SK-N-SH (cell line): Measurements from ENCODE around the gene PCNX3.

Experiments used
- CTCF ChIP-seq: fragments of 200-600 bp; sonication (generic); IDR thresholded peaks from 2 replicates; pipeline ENCODE4 v1.6.1; 2017; ENCODE audit warnings: antibody characterized with exemption, mild to moderate bottlenecking, moderate library complexity
- EP300 ChIP-seq, 2 experiments: IDR thresholded peaks; 2 replicates each; pipeline versions ENCODE4 v1.4.0 to v1.6.1; 2012; ENCODE audit warnings: borderline replicate concordance in 1 of 2, low read depth in 1 of 2, low read length in 1 of 2
- EZH2phosphoT487 ChIP-seq: fragments of 200-600 bp; sonication (generic); IDR thresholded peaks from 2 replicates; pipeline ENCODE4 v1.6.1; 2017; ENCODE audit warnings: low read depth, mixed run types, mild to moderate bottlenecking, antibody characterized with exemption, moderate library complexity, borderline replicate concordance
- FOXM1 ChIP-seq: IDR thresholded peaks from 2 replicates; pipeline ENCODE4 v1.4.0; 2012; ENCODE audit warnings: low read depth, mild to moderate bottlenecking
- IRF3 ChIP-seq: fragments of 150-350 bp; IDR thresholded peaks from 2 replicates; pipeline ENCODE4 v1.6.1; 2016; ENCODE audit warnings: mild to moderate bottlenecking, low read depth, low read length
- POLR2AphosphoS5 ChIP-seq: IDR thresholded peaks from 2 replicates; pipeline ENCODE4 v1.6.1; 2012; ENCODE audit warnings: low read depth, low read length
- RCOR1 ChIP-seq: fragments of 150-350 bp; IDR thresholded peaks from 2 replicates; pipeline ENCODE4 v1.6.1; 2017; ENCODE audit warnings: antibody characterized with exemption, low read length
- SIN3A ChIP-seq: IDR thresholded peaks from 2 replicates; pipeline ENCODE4 v1.6.1; 2012; ENCODE audit warnings: low read depth, mild to moderate bottlenecking, low read length, moderate library complexity, borderline replicate concordance
- TAF1 ChIP-seq: IDR thresholded peaks from 2 replicates; pipeline ENCODE4 v1.6.1; 2012; ENCODE audit warnings: low read depth, mild to moderate bottlenecking, low read length, moderate library complexity, borderline replicate concordance
- TEAD4 ChIP-seq: IDR thresholded peaks from 2 replicates; pipeline ENCODE4 v1.4.0; 2012; ENCODE audit warnings: mild to moderate bottlenecking, borderline replicate concordance; ENCODE audit not compliant: insufficient read depth
- TF ChIP-seq, protein P1 (sequence below): fragments of 150-350 bp; IDR thresholded peaks from 2 replicates; pipeline ENCODE4 v1.6.1; 2017; ENCODE audit warnings: antibody characterized with exemption, low read length, low read depth, borderline replicate concordance

- no peak for TF ChIP-seq CTCF
- TF ChIP-seq SIN3A, result no peak
- TF ChIP-seq TEAD4, result no peak
- no peak for TF ChIP-seq TAF1
- no peak for TF ChIP-seq POLR2AphosphoS5
- no peak for TF ChIP-seq EP300 (IDR thresholded peaks at IDR 0.05; ENCODE audit: borderline replicate concordance in 1 of 2, low read depth in 1 of 2, low read length in 1 of 2)
- no peak for TF ChIP-seq IRF3
- TF ChIP-seq, protein P1, sequence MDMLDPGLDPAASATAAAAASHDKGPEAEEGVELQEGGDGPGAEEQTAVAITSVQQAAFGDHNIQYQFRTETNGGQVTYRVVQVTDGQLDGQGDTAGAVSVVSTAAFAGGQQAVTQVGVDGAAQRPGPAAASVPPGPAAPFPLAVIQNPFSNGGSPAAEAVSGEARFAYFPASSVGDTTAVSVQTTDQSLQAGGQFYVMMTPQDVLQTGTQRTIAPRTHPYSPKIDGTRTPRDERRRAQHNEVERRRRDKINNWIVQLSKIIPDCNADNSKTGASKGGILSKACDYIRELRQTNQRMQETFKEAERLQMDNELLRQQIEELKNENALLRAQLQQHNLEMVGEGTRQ, result no peak
- no peak for TF ChIP-seq RCOR1
- no peak for TF ChIP-seq FOXM1
- no peak for TF ChIP-seq EZH2phosphoT487
Measured at GRCh38 chr11:65650547-65651338, 35.2 kb downstream of the PCNX3 start.
